HG03097 (cell line): ENCODE results near the gene MRPL37.
"Not testable (repeated sequence)": the region's sequence is repeated elsewhere in the genome, so short reads cannot be mapped to it uniquely, and the experiment has no call there.

ENCODE experiments used
- ATAC-seq: cut with Tn5 transposase; IDR thresholded peaks from one replicate; pipeline ENCODE4 v1.9.1; 2021; ENCODE audit not compliant: unreplicated experiment, low FRiP score

MRPL37 gene

GRCh38 chr1:54199765-54200518, at the start of gene MRPL37, which contains the start of gene CYB5RL:
MRPL37 (plus strand) TSS chr1:54200167; CDS start chr1:54200244, 77 bp downstream.
CYB5RL (minus strand) TSS chr1:54200030; CDS start chr1:54195616, 4,414 bp downstream.
- peak; percentile 89 for ATAC-seq

- ATAC-seq = no peak
Observed at GRCh38 chr1:54151013-54151412, 49.0 kb upstream of the MRPL37 start.

- ATAC-seq = no peak
Observed at GRCh38 chr1:54152696-54153095, 47.3 kb upstream of the MRPL37 start, which contains the start of gene CDCP2. CDCP2 (minus strand) TSS chr1:54153000; CDS start chr1:54152922, 78 bp downstream.

GRCh38 chr1:54153535-54154439, 46.2 kb upstream of the MRPL37 start:
- no peak for ATAC-seq

- ATAC-seq = no peak
Observed at GRCh38 chr1:54156201-54156600, 43.8 kb upstream of the MRPL37 start.

GRCh38 chr1:54156986-54157385, 43.0 kb upstream of the MRPL37 start:
- ATAC-seq = no peak

- no peak for ATAC-seq
Observed at GRCh38 chr1:54157401-54157800, 42.6 kb upstream of the MRPL37 start.

GRCh38 chr1:54158071-54158470, 41.9 kb upstream of the MRPL37 start:
- no peak for ATAC-seq

- no peak for ATAC-seq
Observed at GRCh38 chr1:54159733-54160316, 40.1 kb upstream of the MRPL37 start.

- ATAC-seq = no peak
Observed at GRCh38 chr1:54160351-54160750, 39.6 kb upstream of the MRPL37 start.

GRCh38 chr1:54161495-54162168, 38.3 kb upstream of the MRPL37 start:
- no peak for ATAC-seq

- ATAC-seq = no peak
Observed at GRCh38 chr1:54163051-54163450, 36.9 kb upstream of the MRPL37 start.

- ATAC-seq = no peak
Observed at GRCh38 chr1:54163573-54163972, 36.4 kb upstream of the MRPL37 start.

- ATAC-seq = no peak
Observed at GRCh38 chr1:54165146-54165545, 34.8 kb upstream of the MRPL37 start.

- ATAC-seq = not testable (repeated sequence)
Observed at GRCh38 chr1:54166357-54166756, 33.6 kb upstream of the MRPL37 start.

- ATAC-seq = no peak
Observed at GRCh38 chr1:54167422-54168139, 32.4 kb upstream of the MRPL37 start.

GRCh38 chr1:54168206-54168965, 31.6 kb upstream of the MRPL37 start:
- no peak for ATAC-seq

- ATAC-seq = no peak
Observed at GRCh38 chr1:54169068-54169467, 30.9 kb upstream of the MRPL37 start.

GRCh38 chr1:54171016-54171415, 29.0 kb upstream of the MRPL37 start:
- no peak for ATAC-seq
